DMS53 treated with DMSO at 0.1 percent for 48 hours (cell line): Measurements from ENCODE around the gene TMEM69.
A peak's percentile ranks its signal among the peaks of the same experiment; 100 is the strongest.
"Not testable (repeated sequence)": the region's sequence is repeated elsewhere in the genome, so short reads cannot be mapped to it uniquely, and the experiment has no call there.

Experiments
- DNase-seq: peaks from one replicate; lab custom pipeline; 2025; ENCODE audit not compliant: unreplicated experiment; lab: John Stamatoyannopoulos, UW

Gene TMEM69, protein sequence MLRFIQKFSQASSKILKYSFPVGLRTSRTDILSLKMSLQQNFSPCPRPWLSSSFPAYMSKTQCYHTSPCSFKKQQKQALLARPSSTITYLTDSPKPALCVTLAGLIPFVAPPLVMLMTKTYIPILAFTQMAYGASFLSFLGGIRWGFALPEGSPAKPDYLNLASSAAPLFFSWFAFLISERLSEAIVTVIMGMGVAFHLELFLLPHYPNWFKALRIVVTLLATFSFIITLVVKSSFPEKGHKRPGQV

DNA sequence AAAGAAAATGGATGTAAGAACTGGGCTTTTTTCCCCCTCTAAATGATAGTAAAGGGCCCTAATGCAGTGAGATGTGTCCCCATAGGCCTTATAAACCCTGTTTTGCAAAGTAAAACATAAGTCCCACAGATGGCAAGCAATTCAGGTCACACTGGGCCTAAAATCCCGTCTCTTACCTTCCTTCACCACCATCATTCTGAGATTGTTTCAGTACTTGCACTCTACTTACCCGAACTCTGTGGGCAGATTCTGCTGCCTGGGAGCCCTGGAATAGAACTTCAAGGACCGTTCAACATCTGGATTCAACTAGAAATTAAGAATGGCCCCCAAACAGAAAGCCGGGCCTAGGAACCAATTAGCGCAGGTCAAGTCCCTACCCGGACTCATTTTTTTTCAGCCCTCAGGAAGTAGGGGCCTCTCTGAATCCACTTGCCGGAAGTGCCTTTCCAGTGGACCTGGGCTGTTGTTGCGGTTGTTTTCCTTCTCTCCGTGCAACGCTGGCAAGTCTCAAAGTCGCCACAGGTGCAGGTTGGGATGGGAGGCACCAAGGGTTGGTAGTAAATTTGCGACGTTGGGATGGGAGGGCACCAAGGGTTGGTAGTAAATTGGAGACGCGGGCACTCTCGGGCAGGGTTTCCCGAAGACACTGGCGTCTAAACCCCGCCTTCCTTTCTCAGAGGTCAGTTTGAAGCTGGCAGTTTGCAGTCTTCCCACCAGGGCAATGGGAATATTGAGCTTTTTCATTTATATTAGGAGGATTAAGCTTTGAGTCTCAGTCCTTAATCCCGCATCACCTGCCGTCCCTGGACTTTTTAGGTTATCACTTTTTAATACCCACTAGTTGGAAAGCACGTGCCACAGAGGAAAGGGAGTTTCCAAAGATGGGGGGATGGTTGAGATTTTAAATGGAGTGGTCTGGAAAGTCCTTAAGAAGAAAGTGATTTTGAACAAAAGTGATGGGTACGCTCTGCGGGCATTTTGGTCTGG lies at the start of gene TMEM69:
TMEM69 (plus strand) TSS at position 428 of the 987 bp plus-strand sequence. CDS start 2,888 bp downstream, outside the sequence.
- peak; percentile 86 for DNase-seq

DNA sequence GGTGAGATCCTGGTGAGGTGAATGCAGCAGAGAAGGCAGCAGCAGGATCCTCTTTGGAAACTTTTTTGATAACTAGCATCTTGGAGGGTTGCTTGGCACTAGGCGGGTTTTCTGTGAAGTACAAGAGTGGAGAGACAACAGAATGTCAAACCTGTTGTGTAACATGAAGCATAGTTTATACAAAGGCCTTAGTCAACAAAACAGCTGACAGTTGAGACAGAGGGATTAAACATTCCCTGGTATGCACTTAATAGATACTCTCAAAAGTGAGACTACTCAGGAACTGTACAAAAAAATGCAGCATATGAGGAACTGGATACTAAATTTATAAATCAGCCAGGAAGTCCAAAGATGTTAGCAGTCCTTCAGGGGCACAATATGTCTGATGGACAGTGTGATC lies 47.7 kb upstream of the TMEM69 start:
- no peak for DNase-seq

DNA sequence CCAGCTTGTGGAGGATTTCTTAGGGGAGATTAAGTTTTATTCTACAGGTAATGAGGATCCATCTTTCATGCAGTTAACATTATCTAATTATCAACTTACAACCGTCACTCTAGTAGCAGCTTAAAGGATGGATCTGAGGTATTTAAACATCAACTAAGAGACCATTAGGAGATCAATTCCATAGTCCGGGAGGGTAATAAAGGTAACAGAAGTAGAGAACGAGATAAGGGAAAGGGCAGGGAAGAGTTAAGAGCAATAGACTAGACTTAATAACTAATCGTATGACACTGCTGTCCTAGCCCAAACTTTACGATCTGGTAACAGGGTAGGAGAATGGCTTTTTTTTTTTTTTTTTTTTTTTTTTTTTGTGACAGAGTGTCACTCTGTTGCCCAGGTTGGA lies 44.7 kb upstream of the TMEM69 start:
- DNase-seq: no peak

DNA sequence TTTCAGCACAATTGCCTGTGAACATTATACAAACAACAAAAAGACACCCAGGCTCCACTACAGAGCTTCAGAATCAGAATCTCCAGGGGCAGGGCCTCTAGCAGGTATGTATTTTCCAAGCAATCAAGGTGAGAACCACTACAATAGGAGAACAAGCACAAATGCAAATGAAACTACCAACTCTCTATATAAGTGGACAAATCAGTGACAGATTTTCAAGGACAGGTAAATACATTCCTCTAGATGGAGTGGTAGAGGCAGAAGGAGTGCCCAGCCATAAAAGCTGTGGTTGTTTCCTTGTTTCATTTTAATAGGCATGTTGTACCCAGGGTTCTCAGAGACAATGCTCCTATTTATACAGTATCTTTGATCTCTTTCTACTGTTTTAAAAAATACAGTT lies 44.0 kb upstream of the TMEM69 start:
- DNase-seq: no peak

DNA sequence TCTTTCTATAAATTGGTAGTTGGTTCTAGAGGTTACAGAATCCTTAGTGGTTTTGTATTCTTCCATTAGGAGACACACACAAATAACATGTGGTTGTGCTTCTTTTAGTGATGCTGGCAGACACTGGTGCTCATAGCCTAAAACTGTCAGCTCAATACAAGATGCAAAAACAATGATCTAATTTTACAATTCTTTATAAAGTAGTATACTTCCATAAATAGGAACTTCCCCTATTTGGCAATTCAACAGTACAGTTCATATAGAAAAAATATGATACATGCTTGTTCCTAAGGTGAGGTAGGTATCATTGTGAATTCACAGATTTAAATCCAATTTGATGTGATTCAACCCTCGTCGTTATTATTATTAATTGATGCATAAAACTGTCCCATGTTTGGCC lies 43.3 kb upstream of the TMEM69 start:
- no peak for DNase-seq

DNA sequence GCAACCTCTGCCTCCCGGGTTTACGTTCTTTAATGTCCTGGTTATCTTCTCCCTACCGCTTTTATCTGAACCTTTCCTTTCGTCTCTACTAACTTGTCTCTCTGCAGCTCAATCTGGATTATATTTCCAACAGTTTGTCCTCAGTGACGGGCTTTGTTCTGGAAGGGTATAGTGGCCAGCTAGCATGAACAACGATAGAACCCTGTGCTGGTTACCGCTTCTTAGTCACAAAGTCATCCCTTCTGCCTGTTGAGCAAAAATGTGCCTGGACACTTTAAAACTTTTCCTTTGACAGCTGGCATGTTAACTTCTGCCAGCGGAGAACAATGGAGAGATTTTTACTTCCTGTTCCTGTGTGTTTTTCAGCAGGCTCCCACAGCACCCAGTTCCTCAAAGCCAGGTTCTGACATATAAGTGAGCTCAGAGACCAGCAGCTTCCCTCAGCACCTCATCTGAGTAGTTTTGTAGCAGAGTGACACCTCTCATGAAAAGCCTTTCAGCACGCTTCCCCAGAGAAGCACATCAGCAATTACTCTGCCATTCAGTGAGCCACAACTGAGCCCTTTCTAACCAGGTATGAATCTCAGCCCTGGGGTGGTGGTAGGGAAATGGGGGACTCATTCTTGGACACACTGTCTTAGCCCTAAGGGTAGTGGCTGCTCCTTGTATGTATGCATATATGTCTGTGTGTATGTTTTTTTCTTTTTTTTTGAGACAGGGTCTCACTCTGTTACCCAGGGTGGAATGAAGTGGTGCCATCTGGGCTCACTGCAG lies 40.5 kb upstream of the TMEM69 start:
- DNase-seq: no peak

DNA sequence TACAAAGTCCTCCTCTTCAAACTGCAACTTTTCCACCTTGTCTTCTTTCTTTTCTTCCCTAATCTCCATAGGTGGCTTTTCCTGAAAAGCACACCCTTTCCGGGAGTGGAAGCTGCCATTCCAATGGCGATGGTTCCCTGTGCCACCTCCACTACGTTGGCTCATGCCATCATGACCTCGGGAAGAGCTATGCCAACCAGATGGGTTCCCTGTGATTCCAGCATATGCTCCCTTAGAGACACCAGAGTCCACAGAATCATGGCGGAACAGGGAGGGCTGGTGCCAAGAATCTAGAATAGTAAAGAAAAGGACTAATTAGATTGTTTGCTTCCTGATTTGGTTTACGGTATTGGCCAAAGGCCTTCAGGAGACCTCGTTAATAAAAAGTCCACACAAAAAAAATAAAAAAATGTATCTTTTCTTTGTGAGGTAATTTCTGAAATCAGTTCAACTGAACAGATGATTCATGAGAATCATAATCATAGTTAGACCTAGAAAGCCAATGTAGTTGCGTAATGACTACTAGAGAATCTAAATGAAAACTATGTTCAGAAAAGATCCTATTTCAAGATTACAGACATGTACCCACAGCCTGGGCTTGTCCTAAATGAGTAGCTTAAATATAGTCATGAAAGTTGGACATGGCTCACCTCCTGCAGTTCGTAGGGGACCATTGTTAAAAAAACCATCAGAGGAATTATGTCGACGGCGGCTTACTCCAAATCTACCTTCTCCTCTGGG lies 33.3 kb upstream of the TMEM69 start:
- DNase-seq: no peak

DNA sequence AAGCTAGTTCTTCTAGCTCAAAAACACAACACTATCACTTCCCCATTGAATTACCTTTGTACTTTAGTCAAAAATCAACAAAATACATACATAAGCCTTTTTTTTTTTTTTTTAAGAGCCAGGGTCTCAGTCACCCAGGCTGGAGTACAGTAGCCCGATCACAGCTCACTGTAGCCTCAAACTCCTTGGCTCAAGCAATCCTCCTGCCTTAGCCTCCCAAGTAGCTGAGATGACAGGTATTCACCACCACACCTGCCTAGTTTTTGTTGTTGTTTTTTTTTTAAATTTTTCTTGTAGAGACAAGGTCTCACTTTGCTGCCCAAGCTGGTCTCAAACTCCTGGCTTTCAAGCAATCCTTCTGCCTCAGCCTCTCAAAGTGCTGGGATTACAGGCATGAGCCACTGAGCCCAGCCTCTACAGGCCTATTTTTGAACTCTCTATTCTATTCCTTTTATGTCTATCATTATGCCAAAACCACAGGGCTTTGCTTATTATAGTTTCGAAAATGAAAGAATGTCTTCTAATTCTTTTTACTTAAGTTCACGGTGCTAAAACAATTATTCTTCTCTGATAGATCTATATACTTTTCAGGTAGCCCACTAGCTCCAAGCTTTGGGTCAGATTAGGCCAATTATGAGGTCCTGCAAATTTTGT lies 31.3 kb upstream of the TMEM69 start:
- no peak for DNase-seq

DNA sequence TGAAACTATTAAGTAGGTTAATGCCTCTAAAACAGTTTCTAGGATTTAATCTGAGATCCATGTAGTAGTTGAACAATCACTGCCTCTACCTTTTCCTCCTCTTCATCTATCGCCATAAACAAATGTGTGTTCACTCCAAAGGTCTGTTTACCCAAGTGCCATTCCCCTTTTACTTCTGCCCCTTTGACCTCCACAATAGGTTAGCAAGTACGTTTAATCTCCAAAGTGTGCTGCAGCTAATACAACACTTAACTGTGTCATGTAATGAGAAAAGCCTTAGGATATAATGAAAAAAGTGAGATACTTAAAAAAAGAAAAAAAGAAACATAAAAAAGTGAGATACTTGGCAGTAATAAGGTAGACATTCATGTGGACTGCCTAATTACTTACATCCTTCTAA lies 29.8 kb upstream of the TMEM69 start:
- no peak for DNase-seq

DNA sequence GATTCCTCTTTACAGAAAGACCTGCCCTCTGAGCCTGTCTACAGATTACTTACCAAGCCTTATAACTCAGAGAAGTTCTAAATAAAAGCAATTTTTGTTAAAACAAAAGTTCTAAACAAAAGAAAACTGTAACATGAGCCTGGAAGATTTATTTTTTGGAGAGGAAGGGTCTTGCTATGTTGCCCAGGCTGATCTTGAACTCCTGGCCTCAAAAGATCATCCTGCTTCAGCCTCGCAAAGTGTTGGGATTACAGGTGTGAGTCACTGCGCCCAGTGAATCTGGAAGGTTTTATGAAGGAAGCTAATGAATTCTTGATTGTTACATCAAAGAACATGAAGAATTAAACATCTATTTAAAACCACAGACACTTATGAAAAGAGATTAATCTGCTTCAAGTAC lies 28.8 kb upstream of the TMEM69 start:
- no peak for DNase-seq

DNA sequence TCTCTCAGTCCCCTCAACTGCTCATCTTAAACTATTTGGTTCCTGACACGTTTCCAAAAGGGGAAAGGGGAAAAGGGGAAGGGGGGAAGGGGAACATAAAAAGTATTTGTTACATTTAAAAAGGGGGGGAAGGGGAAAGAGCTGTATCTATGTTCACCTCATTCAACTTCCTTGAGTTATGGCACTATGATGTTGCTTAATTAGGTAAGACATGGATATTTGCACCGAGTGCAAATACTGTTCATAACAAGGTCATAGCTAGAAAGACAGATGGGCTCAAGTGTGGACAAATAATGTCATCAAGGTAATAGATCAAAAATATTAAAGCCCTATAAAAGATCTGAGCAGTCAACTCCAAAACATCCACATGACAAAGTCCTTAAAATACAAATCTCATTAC lies 27.6 kb upstream of the TMEM69 start:
- no peak for DNase-seq

DNA sequence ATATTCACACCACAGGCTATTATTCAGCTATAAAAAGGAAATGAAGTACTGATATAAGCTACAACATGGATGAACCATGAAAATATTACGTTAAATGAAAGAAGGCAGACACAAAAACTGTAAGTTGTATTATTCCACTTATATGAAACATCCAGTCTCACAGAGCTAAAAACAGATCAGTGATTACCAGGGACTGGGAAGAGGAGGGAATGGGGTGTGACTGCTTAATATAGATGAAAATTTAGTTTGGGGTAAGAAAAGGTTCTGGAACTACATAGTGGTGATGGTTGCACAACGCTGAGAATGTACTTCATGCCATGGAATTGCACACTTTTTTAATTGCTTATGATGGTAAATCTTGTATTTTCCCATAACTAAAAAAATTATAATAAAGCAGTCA lies 21.1 kb upstream of the TMEM69 start:
- DNase-seq: no peak

DNA sequence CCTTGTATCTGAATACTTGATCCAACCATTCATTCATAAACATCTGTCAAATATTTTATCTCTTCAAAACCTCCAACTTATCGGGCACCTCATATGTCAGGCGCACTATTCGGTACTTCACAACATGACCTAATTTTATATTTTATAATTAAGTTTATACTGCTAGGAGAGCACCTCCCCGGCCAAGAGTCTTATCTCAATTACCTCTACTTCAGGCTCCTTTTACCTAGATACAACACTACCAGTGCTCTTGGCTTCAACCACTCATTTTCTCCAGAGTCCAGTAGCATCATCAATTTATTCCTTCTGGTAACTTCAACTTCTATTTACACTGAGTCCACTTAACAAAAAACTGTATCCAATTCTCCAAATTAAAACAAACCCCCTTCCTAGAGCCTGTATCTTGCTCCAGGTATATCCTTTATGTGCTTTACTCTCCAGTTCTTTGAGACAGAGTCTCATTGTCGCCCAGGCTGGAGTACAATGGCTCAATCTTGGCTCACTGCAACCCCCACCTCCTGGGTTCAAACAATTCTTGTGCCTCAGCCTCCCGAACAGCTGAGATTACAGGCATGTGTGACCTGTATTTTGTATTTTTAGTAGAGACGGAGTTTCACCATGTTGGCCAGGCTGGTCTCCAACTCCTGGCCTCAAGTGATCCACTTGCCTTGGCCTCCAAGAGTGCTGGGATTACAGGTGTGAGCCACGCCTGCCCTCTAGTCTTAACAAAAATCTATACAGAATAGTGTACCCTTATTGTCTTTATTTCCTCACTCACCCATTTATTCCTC lies 20.5 kb upstream of the TMEM69 start:
- no peak for DNase-seq

DNA sequence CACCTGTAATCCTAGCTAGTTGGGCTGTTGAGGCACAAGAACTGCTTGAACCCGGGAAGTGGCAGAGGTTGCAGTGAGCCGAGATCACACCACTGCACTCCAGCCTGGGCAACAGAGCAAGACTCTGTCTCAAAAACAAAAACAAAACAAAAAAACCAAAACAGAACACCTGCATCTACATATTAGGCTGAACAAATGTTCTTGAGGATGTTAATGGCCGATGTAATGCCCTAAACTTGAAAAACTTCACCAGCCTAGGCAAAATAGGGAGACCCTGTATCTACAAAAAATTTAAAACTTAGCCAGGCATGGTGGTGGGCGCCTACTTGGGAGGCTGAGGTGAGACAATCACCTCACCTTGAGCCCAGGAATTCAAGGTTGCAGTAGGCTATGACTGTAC lies 19.5 kb upstream of the TMEM69 start:
- no peak for DNase-seq

DNA sequence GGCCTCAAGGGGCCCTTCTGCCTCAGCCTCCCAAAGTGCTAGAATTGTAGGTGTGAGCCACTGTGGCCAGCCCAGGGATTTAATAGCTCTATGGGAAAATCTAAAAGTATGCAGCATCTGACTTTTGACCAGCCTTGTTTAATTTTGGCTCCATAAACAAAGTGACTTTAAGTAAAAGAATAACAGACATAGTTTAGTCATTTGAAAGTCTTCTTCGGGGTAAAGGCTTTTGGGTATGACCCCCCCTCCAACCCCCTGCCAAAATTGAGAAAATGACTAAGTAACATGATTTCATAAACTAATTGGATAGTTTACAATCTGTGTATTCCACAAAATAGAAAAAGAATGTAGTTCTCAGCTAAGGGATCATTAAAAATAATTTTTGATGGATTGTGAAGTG lies 18.6 kb upstream of the TMEM69 start:
- DNase-seq: no peak

DNA sequence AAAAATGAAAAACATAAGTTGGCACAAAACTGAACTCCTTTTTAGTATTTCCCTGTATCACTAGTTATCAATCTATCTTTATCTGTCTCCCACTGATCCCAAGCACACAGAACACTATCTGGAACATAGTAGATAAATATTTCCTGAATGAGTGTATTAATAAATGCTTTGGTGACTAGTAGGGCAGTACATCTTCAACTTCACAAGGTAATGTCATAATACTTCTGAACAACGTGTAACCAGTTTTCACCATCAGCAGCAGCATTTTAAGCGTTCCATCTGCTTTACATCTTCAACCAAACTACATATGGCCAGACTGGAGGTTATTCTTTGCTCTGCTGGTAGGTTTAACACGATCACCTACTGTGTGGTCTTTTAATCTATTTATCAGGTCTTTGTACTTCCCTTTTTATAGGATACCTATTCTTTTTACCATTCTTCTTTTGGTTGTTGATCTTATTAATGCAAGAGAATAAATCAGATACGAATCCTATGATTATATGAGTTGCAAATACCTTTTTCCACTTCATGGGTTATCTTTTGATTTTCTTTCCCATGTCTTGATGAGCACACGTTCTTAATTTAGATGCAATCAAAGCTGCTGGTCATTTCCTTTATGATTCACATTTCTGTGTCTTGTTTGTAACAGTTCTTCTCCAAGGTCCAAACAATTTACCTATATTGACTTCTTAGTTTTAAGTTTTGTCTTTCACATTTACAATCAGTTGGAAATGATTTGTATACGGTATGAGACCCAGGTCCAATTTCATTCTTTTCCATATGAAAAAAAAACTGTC lies 17.9 kb upstream of the TMEM69 start:
- no peak for DNase-seq

DNA sequence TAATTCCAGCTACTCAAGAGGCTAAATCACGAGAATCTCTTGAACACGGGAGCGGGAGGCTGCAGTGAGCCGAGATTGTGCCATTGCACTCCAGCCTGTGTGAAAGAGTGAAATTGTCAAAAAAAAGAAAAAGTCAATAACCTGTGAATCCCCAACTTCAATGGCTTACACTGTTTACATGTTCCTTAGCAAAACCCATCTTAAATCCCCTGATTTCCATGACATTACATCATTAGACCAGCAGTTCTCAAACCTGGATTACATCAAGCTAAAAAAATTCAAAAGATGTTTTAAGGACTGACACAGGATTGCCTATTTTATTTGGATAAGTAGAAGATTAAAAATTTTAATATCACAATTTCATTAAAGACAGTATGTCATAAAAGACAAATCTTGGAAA lies 14.0 kb upstream of the TMEM69 start:
- DNase-seq: no peak

DNA sequence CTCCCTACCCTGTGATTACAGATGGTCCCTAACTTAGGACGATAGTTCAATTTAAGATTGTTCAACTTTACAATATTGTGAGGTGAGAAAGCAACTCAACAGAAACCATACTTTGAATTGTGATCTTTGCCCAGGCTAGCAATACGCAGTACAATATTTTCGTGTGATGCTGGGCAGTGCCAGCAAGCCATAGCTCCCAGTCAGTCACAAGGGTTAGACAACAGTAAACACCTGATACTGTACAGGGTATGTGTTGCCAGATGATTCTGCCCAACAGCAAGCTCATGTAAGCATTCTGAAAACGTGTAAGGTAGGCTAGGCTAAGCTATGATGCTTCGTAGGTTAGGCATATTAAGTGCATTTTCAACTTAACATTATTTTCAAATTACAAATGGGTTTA lies 13.5 kb upstream of the TMEM69 start:
- no peak for DNase-seq

DNA sequence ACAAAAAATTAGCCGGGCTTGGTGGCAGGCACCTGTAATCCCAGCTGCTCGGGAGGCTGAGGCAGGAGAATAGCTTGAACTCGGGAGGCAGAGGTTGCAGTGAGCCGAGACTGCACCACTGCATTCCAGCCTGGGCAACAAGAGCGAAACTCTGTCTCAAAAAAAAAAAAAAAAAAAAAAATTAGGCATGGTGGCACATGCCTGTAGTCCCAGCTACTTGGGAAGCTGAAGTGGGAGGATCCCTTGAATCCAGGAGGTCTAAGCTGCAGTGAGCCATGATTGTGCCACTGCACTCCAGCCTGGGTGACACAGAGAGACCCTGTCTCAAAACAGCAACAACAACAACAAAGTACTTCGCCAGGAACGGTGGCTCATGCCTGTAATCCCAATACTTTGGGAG lies 11.4 kb upstream of the TMEM69 start:
- DNase-seq: not testable (repeated sequence)
